DMS153 treated with DMSO at 0.1 percent for 48 hours (cell line): Measurements from ENCODE around the gene GLDN.

Experiments used
- DNase-seq: peaks from one replicate; lab custom pipeline; 2025; ENCODE audit not compliant: unreplicated experiment; lab: John Stamatoyannopoulos, UW

Gene GLDN

DNA sequence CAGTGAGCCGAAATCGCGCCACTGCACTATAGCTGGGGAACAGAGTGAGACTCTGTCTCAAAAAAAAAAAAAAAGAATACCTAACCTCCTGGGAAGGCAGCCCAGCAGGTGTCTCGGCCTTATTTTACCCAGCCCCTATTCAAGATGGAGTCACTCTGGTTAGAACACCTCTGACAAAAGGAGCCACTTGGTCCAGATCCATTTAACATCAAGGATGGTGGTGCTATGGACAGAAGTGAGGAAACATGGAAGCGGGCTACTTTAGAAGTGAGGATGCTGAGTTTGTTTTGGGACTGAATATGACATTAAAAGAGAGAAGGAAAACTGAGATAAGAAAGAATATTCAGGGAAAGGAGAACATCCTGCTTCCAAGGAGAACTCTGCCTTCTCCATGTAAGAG is 14.7 kb downstream of the GLDN start:
- no peak for DNase-seq

DNA sequence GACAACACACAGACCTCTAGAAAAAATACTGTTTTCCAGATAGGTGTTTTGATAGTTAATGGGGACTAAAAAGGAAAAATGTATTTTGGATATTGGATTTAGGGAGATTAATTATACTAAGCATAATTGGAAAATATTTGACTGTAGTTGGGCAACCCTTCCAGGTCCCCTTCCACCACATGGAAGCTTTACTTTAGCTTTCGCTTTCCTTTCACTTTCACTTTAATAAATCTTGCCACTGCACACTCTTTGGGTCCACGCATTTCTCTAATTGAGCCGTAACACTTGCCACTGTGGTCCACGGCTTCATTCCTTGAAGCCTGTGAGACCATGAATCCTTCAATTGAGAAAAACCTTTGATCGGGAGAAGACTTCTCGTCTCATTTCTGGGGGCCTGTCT is 15.5 kb downstream of the GLDN start:
- no peak for DNase-seq

DNA sequence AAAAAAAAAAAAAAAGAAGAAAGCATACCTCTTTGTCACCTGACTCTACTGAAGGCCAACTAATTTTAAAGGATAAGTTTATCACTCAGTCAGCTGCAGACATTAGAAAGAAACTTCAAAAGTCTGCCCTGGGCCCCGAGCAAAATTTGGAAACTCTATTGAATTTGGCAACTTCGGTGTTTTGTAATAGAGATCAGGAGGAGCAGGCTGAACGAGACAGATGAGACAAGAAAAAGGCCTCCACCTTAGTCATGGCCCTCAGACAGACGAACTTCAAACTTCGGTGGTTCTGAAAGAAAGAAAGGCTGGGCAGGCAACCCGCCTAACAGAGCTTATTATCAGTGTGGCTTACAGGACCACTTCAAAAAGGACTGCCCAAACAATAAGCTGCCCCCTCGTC is 18.5 kb downstream of the GLDN start:
- DNase-seq: no peak

DNA sequence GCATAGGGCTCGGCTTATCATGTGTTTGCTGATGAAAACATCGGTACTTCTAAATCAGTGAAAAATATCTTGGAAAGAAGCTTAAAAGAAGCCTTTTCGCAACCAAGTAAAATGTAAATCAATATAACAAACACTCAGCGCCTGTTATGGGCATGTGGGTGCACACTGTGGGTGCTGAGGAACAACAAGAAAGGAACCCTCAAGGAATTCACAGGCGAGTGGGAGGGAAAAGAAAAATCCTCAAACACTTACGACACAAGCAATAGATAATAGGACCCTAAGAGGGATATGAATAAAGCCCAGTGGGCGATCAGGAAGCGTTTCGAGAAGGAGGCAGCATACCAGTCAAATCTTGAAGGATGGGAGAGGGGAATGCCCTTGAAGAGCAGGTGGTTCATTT is 21.9 kb downstream of the GLDN start:
- DNase-seq: no peak

DNA sequence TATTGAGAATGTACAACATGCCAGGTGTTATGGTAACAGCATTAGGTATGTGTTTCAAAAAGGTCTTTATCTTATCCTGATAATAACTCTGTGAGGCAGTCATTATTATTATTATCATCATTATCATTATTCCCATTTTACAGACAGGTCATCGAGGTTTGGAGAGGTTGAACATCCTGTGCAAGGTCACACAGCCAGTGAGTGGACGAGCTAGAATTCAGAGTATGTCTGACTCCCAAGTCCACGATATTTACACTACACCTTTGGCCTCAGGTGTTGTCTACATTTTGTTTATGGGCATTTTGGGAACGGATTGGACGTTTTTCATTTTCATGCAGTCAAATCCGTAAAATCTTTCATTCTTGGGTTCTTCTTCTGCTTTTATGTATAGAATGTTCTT is 24.0 kb downstream of the GLDN start:
- DNase-seq: no peak

DNA sequence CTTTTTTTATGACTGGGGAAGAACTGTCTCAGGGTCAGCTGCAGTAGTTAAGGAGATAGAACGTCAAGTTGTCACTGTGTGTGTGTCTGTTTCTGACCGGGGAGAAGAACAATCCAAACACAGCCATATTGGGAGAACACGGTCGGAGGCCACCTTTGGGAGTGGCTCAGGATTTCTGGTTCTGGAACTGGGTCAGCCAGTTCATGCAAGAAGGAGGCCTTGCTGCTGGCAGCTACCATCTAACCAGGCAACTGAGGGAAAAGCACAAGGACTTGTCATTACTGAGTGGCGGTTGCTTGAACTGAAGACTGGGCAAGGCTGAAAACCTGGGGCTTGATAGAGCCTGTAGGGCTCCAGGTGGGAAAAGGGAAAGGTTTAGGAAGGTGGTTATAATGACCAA is 24.6 kb downstream of the GLDN start:
- no peak for DNase-seq

DNA sequence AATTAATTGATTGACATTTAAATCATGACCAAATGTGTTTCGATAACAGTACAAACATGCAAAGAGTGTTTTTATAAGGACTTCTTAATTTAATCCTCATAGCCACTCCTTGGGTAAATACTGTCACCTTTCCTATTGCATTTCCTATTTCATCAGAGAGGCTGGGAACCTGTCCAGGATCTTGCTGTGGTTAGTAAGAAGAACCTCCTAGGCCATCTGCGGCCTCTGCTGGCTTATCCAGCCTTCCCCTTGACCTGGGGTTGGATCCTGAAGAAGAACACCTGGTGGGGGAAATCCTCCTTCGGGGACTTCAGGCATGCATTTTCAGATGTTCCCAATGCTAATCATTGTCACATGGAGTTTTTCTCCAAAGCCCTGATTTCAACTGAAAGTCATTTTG is 25.5 kb downstream of the GLDN start:
- DNase-seq: no peak

DNA sequence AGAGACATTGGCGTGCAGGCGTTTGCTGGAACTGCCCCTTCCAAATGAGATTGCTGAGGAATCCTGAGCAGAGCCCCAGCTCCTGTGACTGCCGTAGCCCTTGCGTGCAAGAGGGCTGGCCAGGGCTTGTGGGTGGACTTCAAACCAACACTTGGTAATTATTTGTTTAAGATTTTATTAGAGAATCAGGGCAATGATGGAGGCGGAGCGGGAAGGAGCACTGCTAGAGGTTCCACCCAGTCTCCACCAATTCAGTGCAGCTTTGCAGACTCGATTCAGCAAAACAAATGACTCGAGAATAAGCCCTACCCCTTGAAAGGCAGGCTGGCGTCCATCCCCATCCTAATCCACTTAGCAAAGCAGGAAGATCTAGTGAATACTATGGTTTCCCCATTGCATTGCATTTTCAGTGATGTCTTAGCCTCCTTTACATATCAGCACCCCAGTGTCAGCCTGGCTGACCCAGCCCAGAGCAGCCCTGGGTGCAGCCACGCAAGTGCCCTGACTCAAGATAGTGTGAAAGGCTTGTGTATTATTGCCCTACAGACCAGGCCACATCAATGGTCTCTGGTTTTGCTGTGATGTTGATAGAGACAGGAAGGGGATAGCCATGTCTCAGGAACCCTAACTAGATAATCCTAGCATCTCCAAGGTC is 26.0 kb downstream of the GLDN start:
- DNase-seq: no peak

DNA sequence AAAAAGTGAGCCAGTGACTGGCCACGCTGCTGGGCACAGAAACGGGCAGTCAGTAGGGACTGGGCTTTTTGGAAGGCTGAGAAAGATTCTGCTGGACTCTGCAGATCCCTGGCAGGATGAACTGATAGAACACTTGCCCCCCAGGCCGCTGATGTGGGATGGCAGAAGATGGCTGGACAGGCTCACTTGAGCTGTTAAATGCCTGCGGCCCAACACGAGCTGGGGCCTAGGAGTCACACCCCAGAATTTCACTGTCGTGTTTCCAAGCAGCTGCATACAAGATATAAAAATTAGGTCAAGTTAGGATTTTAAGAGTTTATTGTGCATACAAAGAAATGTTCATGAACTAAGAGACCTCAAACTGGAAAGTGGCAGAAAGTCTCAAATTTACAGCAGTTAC is 26.9 kb downstream of the GLDN start:
- DNase-seq: no peak

DNA sequence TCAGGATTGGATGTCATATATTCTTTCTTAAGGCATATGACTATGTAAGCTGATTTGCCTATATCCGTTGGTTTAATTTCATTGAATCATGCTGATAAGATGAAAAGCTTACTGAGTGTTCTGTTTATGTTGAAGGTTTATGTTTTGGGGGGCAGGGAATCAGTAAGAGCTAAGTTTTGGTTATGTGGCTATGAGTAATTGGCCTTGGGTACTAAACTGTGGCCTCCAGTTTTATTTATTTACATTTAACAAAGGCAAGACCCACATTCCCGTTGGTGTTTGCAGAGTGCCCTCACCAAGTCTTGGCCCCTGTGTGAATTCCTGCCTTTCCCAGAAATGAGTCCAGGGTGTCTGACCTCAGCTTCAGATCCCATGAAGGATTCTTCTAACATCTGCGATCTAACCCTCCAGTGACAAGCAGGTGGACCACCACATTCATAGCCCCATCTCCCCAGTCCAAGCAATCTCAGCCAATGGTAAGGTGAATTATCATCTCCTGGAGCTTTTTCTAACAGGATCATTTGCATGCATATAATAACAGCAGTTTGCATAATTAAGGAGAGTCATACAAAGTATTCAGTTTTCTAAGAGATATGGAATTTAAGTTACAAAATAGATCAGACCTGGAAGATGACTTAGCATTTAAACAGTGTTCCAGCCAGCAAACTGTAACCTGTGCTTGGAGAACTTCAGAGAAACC is 27.4 kb downstream of the GLDN start:
- no peak for DNase-seq

DNA sequence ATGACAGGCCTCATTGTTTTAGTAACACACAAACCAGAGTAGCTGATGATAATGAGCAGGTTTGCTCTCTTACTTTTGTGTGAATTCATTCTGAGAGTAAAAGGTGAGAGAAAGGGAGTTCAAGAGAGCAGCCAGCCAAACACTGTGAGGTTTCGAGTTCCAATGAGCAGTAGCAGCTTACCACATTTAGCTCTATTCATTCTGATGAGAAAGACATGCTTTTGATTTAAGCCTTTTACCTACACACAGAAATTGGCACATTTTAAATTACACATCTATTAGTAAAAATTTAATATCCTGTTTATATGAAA is 28.0 kb downstream of the GLDN start:
- DNase-seq: no peak

DNA sequence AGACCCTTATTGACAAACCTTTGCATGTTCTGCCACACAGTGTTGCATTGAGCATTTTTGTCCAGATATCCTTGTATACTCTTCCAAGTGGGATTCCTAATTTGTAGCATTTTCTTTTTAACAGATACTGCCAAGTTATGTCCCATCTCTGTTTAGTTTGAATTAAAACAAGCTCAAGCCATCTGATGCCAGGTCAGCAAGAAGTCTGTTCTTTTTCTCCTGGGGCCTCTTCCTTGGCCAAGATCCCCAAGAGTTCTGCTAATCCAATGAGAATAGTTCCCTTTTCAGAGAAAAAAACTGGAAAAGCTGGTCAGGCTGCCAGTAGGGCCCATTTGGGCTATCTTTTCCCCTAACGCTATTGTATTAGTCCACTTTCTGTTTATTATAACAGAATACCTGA is 29.8 kb downstream of the GLDN start:
- DNase-seq: no peak

DNA sequence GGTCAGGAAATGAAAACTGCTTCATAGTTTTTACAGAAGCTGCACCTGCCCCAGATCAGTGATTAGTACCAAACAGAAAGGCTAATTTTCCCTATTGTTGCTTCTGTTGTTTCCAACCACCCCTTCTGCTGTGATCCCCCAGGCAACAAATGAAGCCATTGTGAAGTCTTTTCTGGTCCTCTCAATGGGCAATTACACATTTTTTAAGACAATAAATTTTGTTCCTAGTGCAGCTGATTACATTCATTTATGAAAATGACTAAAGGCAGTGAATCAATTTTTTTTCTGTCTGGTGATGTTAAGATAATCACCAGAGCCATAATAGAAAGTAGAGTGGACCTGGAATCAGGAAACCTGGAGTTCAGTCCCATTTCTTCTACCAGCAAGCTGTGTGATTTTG is 32.7 kb downstream of the GLDN start:
- no peak for DNase-seq

DNA sequence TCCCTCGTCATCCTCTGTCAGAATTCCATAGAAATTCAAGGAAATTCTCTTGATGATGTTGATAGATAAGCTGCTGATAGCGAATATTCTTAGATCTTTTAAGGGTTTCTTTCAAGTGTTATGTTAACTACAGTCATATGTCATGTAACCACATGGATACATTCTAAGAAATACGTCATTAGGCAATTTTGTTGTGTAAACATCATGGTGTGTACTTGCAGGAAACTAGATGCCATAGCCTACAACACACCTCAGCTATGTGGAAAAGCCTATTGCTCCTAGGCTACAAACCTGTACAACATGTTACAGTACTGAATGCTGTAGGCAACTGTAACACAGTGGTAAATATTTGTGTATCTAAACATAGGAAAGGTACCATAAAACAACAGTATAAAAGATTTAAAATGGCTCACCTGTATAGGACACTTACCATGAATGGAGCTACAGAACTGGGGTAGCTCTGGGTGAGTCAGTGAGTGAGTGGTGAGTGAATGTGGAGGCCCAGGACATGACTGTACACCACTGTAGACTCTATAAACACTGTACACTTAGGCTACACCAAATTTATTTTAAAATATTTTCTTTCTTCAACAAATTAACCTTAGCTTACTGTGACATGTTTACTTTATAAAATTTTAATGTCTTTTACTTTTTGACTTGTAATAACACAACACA is 34.6 kb downstream of the GLDN start:
- DNase-seq: no peak

DNA sequence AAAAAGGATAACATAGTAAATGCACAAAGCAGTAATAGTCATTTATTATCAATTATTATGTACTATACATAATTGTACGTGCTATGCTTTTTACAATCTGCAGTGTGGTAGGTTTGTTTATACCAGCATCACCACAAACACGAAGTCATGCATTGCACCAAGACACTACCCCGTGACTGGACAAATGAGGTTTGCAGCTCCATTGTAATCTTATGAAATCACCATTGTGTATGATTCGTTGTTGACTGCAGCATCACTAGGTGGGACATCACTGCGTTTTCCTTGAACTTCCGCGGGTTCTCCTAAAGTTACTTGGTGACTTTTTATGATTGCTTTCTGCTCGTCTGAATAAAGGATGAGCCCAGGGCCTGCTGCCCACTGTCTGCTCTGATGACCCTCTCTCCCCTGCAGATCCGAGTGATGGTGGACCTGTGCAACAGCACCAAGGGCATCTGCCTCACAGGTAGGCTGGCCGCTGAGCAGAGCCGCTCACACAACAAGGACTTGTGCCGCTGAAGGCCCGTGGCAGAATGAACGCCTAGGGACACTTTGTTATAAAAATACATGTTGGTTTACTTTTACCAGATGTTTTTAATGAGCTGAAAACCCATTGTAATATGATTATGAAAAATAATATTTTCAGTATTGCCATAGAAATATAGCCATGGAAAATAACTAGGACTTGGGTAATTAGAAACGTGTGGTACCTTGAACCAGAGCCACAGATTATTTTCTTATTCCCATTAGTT is 35.8 kb downstream of the GLDN start:
- no peak for DNase-seq

DNA sequence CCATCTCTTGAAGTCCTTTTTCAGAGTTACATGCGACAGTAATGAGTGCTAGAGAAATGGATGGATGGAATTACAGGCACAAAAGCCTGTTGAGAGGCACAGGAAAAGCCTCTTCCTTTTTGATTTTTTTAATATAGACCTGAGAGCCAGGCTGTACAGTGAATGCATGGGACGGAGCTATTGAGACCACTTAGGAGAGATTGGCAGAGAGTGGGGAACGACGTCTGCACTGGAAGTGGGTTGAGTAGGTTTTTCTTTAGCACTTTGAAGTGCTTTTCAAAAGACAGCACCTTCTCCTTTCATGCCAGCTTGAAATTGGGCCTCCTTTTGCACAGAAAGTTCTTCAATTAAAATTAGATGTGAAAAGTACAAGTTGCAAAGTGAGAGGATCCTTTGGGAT is 37.0 kb downstream of the GLDN start:
- no peak for DNase-seq

DNA sequence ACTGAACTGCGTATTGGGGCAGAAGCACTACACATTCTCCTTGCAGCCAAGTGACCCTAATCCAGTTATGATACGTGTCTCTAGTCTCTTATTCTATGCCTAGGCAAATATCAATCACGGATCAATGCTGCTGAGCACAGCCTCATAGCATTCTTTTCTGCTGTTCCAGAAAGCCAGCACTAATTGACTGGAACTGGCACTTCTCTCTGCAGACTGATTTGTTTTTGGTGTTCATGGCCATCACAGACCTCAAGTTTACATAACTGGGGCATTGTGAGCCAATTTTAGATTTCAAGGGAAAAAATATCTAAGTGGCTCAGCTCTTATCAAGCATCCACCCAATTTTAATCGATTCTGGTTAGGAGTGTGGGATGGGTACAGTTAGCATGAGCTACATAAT is 37.9 kb downstream of the GLDN start:
- DNase-seq: no peak

DNA sequence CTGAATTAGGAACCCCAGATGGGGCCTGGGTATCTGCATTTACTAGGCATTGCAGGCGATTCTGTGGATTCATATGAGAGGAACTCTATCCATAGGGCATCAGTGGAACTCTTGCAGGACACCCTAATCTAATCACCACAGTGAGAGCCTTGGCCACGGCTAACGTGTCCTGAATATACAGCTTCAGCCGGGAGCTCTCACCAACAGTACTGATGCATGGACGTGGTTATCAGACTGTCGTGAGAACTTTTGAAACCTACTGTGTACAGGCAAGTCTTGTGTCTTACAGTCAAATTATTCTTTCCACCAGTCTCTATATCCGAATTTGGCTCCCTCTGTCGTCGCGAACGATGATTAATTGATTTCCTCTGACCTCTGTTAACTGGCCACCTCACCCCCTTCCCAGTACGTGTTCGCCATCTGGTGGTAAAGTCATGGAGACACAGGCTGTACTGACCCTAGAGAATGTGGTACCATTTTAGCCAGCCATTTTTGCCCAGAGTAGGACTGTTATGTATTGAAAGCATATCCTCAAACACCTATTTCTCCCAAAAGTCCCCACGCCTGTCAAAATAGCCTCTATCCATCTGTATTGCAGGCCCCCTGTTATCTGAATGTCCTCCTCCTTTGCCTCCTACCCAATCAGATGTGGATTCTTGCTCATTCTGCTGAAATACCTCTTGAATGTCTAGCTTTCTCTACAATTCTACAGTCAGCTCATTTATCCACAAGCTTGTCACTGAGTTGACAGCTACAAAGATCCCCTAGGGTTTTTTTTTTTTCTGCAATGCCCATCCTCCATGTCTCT is 39.7 kb downstream of the GLDN start:
- peak; percentile 12 for DNase-seq

DNA sequence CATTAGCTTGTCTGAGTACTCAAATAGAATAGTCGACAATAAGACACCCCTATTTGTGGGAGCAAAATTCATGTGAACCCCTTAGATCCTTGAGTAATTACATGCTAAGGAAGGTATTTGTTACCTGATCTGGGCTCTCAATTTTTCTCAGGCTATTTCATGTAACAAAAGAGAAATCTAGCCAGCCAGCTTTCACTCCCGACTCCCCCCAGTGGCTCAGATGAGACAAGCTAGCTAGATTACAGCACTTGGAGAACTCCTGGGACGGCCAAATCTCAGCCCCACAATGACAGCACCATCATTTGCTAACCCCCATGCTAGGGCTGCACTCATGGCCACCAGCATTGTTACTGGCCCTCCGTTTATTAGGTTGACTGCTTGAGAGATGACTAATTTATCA is 41.3 kb downstream of the GLDN start:
- no peak for DNase-seq

DNA sequence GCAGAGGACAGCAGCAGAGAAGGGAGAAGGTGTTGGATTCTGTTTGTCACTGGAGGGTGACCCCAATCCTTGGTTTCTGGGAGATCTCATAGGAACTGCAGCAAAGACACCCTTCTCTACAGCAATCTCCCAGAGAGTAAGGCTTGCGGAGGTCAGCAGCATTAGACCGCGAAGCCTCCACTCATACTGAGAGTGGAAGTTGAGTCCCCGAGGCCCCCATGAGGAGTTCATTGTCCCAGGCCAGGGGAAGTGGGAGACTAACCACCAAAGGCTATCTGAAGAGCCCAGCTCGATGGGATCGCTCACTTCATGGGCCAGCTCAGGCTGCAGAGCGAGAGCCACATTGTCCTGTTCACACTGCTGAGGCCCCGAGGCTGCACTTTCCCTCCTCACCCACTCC is 44.6 kb downstream of the GLDN start:
- DNase-seq: no peak

DNA sequence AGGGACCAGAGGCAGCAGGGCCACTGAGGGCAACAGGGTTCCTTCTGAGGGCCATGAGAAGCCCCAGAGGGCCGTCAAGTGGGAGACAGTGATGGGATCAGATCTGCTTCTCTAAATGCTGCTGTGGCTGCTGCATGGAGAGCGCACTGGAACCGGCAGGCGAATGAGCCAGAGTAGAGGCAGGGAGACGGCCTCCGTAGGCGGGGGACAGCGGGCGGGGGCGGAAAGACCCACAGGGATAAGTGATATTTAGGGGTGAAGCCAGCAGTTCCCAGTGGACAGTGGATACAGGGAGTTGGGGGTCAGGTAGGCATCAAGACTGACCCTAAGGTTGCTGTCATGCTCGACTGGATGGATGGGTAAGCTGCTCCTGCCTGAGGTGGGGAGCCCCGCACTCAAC is 45.0 kb downstream of the GLDN start:
- no peak for DNase-seq
